Fibroblast of the conjunctiva (primary cell): ENCODE data around the gene GNMT.
"Not testable (repeated sequence)": the region's sequence is repeated elsewhere in the genome, so short reads cannot be mapped to it uniquely, and the experiment has no call there.

Experiments used
- DNase-seq: peaks from one replicate; pipeline ENCODE4 v3.0.0-alpha.2; 2010; ENCODE audit warnings: low read depth

The GNMT gene

GRCh38 chr6:42974919-42975505 is 14.5 kb downstream of the GNMT start:
- no peak for DNase-seq

DNA sequence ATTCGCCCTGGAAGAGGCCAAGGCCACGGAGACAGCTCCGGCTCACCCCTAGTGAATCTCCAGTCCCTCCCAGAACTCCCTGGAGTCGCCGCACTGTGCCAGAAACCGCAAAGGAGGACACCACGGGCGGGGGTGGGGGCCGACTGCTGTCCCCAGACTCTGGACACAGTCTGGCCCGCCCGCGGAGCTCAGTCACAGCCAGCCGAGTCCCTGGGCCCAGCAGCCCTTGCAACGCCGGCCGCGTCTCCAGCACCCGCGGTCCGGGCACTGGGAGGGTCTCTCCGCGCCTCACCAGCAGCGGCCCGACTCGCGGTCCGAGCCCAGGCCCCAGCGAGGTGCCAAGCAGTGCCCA is 17.9 kb downstream of the GNMT start:
- DNase-seq: no peak

GRCh38 chr6:42978839-42979522 is 18.4 kb downstream of the GNMT start, which contains the start of gene PEX6:
PEX6 (minus strand) TSS chr6:42979181; CDS start chr6:42979150, 31 bp downstream.
- peak; percentile 53 for DNase-seq

GRCh38 chr6:42979523-42980177 is 19.1 kb downstream of the GNMT start:
- DNase-seq: no peak

DNA sequence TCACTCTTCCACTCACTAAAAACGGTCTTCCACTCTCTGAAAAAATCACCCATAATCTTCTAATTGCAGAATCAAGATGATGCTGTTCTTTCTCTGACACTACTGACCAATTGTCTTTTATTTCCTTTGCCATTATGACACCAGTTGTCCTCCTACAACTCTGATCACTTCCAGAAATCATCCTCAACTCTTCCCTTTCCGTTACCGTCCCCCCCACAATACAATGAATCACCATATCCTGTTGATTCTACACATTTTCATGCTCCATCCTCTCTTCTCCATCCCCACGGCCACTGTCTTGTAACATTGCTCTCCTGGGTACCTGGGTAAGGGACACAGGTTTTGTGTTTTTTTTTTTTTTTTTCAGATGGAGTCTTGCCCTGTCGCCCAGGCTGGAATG is 21.3 kb downstream of the GNMT start:
- no peak for DNase-seq

DNA sequence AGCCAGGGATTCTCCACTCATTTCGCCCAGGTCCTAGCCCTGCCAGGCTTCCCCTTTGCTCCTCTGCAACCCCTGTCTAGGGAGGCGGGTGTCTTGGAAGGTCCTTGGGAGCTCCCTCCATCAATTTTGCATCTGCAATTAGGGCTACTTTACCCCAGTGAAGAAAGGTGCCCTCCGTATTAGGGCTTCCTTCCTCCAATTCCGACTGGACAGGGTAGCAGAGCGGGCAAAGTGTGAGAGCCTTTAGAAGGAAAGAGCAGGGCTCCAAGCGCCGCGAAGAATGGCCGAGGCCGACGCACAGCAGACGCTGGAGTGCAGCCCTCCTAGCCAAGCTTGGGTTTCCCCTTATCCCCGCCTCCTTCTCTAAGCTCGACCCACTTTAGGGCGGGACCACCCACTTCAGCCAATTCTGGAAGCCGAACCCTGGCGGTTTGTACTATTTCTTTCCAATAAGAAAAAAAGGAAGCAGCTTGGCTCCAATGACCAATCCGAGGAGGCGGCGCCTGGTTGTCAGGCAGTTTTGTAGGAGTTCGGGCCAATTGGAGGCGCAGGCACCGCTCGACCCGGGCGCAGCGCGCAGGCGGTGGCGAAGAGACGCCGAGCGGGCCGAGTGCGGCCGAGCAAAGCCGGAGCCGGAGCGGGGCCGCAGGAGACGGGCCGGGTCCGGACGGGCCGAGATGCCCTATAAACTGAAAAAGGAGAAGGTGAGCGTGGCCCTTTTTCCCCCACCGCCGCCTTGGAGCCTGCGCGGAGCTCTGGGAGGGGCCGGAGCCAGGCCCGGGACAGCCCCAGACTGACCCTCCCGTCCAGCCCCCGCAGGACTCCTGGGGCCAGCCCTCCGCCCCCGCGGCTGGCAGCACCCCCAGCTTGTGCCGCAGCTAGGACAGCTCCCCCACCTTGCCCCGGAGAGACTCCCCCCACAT is 23.7 kb downstream of the GNMT start, which contains the start of gene PPP2R5D:
PPP2R5D (plus strand) TSS at position 570 of the 923 bp plus-strand sequence; CDS start at position 678, 108 bp downstream.
- DNase-seq: peak; percentile 98

GRCh38 chr6:42984924-42985475 is 24.4 kb downstream of the GNMT start:
- DNase-seq: no peak

DNA sequence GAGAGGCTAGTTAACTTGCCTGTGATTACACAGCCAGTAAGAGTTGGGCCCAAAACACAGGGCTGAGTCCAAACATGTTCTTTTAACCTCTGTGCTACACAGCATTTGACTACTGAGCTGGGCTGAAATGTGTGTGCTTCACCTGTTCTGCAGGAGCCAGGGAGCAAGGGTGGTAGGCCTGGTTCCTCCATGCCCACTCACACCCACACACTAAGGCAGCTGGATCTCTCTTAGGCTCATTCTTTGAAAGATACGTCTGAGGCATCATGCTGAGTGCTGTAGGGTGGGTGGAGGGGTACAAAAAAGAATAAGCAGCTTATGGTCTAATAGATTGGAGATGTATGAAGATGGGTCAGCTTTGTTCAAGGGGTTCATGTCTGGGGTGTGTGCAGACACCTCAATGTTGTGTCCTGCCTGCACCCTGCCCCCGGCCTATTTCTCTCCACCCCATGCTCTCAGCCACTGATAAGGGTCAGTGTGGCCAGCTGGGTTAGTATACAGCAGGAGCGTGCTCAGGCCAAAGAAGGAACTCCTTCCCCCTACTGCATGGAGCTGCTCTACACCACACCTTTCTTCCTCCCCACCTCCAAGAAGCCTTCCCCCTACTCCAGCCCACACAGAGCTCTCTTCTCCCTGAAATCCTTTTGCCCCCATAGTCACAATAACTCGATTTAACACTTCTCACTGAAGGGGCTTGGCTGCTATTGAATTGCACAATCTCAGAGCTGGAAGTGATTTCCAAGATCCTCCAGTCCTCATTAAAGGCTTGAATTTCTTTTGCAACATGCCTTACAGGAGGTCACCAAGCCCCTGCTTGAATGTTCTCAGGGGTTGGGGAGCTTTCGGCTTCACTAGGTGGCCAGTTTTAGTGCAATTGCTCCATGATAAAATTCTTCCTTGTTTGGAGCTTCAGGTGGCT is 27.2 kb downstream of the GNMT start:
- DNase-seq: no peak

- DNase-seq: no peak
Measured at GRCh38 chr6:42988486-42989020, 28.0 kb downstream of the GNMT start.

DNA sequence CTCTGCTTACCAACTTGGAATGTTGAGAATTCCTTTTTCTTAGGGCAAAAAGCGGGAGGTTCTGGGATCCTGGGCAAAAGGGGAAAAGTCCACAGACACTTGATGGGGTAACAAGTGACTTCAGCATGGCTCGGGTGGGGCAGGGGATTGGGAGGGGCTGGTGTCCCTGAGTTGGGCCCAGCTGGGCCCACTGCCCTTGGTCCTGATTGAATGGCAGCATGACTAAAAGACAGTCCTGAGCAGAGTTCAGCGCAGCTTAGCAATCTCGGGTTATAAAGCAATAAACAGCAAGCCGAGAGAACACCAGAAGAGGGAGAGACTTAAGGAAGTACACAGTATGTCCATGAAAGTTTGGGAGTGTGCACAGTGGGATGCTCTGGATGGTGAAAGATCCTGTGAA is 29.4 kb downstream of the GNMT start:
- DNase-seq: no peak

- DNase-seq: no peak
Measured at GRCh38 chr6:42993445-42993844, 32.9 kb downstream of the GNMT start.

DNA sequence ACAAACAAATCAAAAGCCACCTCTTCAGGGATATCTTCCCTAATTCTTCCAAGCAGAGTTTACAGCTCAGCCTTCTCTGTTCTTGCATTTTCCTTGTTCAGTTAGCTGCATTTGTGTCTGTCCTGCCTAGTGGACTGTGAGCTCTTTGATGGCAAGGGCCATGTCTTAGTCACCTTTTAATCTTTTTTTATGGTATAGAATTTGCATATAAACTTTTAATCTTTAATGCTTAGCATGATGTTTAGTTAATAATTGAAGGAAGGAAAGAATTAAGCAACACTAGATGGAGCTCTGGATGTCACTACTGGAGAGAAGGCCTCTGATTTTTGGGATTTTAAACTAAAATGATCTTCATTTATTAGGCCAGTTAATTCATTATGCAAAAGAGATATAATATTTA is 36.0 kb downstream of the GNMT start:
- no peak for DNase-seq

DNA sequence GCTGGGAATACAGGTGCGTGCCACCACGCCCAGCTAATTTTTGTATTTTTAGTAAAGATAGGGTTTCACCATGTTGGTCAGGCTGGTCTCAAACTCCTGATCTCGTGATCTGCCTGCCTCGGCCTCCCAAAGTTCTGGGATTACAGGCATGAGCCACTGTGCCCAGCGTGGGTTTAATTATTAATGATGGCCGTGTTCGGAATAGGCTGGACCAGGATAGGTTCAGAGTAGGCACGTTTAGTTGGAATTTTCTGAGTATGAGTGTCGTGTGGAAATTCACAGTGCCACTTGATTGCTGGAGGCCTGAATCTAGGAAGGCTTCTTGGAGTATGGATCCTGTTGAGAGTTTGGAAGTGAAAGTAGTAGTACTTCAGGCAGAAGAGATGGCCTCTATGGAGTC is 37.7 kb downstream of the GNMT start:
- not testable (repeated sequence) for DNase-seq

DNA sequence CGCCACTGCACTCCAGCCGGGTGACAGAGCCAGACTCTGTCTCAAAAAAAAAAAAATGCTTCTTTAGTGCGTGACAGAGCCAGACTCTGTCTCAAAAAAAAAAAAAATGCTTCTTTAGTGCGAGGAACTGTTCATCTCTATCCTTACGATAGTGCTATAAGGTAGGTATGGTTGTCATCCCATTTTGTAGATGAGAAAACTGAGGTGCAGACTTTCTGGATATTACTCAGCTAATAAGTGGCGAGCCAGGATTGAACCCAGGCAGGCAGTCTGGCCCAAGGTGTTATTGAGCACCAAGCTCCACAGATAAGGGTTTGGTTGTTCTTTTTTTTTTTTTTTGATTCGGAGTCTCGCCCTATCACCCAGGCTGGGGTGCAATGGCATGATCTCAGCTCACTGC is 41.3 kb downstream of the GNMT start:
- no peak for DNase-seq

- no peak for DNase-seq
Measured at GRCh38 chr6:43005844-43006243, 45.3 kb downstream of the GNMT start.

DNA sequence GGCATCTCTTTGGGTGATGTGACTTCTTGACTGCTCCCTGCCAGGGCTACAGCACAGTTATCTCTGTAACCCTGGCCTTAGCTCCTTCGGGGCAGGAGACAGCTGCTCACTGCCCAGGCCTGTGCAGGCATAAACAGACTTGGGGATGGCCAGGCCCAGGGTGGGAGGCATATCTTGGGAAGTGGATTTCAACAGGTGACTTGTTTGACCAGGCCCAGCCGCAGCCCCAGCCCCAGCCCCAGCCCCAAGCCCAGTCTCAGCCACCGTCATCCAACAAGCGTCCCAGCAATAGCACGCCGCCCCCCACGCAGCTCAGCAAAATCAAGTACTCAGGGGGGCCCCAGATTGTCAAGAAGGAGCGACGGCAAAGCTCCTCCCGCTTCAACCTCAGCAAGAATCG is 45.7 kb downstream of the GNMT start:
- no peak for DNase-seq

DNA sequence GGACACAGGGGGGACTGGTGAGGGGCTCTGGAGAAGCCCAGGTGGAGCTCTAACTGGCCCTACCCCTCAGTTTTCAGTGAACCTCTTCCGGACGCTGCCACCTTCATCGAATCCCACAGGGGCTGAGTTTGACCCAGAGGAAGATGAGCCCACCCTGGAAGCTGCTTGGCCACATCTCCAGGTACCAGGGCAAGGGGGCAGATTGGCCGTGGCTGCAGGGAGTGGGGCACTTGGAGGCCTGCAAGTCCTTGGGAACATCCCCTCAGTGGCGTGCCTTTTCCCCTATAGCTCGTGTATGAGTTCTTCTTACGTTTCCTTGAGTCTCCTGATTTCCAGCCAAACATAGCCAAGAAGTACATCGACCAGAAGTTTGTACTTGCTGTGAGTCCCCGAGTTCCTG is 46.6 kb downstream of the GNMT start:
- no peak for DNase-seq

DNA sequence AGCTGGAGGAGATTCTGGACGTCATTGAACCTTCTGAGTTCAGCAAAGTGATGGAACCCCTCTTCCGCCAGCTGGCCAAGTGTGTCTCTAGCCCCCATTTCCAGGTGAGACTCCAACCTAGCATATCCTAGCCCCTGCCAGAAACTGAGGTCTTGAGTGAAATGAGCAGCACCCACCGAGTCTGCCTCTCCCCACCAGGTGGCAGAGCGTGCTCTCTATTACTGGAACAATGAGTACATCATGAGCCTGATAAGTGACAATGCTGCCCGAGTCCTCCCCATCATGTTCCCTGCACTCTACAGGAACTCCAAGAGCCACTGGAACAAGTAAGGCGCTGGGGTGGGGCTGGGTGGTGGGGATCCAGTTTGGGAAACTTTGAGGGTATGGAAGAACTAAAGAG is 48.6 kb downstream of the GNMT start:
- no peak for DNase-seq

- DNase-seq: no peak
Measured at GRCh38 chr6:43011207-43011606, 50.7 kb downstream of the GNMT start.

DNA sequence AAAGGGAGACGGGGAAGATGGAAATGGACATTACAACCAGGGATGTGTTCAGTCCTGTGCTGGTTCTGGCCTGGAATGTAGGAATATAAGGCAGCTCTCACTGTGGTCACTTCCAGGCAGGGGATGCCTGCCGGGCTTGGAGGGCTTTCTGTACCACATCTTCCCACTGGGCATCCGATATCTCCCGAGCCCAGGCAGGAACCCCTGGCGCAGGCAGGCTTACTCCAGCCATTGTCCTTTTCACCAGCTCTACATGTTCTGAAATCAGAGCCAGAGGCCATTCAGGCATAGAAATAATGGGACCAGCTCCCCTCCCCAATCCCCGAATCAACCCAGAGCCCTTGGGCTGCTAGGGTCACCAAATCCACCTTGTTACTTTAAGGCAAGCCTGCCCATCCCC is 51.8 kb downstream of the GNMT start:
- no peak for DNase-seq
